Transverse colon (tissue), 4 donors: ENCODE results near the gene THSD4. TPM values are rescaled to one million over a fixed set of nuclear protein-coding genes. Genes with fewer than 3 reads are reported as not detected.

Source experiments
- DNase-seq: peaks from one replicate; pipeline ENCODE4 v3.0.0-alpha.2; 2019
- H3K27ac ChIP-seq, 4 donors: fragments of 200-600 bp; sonication (generic); 2 replicates each; pipeline ENCODE4 v1.5.1; 2016 to 2018; ENCODE audit warnings: inconsistent platforms in 4 of 4
- H3K27me3 ChIP-seq: fragments of 200-600 bp; sonication (generic); 2 replicates; pipeline ENCODE4 v1.5.1; 2017; ENCODE audit warnings: inconsistent platforms
- H3K36me3 ChIP-seq, 4 donors: fragments of 200-600 bp; sonication (generic); 2 replicates each; pipeline ENCODE4 v1.5.1; 2017 to 2019; ENCODE audit warnings: inconsistent platforms in 4 of 4
- H3K4me1 ChIP-seq, 4 donors: fragments of 200-600 bp; sonication (generic); 2 replicates each; pipeline ENCODE4 v1.5.1; 2017 to 2020; ENCODE audit warnings: inconsistent platforms in 4 of 4
- H3K4me3 ChIP-seq, 4 donors: fragments of 200-600 bp; sonication (generic); 1 replicate in 1 of 4; 2 replicates in 3 of 4; pipeline versions ENCODE4 v1.5.1 to v1.6.1; 2017 to 2019; ENCODE audit warnings: inconsistent platforms in 4 of 4
- H3K9me3 ChIP-seq, 2 donors: fragments of 200-600 bp; sonication (generic); 2 replicates each; pipeline ENCODE4 v1.5.1; 2017 to 2019; ENCODE audit warnings: inconsistent platforms in 2 of 2
- CTCF ChIP-seq, 5 experiments: fragments of 200-600 bp in 3 of 5; fragments of 450-650 bp in 2 of 5; sonication (generic) in 3 of 5; IDR thresholded peaks; 1 replicate in 2 of 5; 2 replicates in 3 of 5; pipeline ENCODE4 v1.5.1; 2016 to 2017; ENCODE audit warnings: antibody characterized with exemption in 5 of 5, inconsistent platforms in 3 of 5, mild to moderate bottlenecking in 2 of 5, moderate library complexity in 1 of 5
- EP300 ChIP-seq: sonication (generic); formaldehyde crosslinking; IDR thresholded peaks from one replicate; pipeline ENCODE4 v1.6.1; 2017; ENCODE audit warnings: antibody characterized with exemption, low read depth
- POLR2A ChIP-seq: fragments of 450-650 bp; IDR thresholded peaks from one replicate; pipeline ENCODE4 v1.6.1; 2016; ENCODE audit warnings: antibody characterized with exemption, mild to moderate bottlenecking, moderate library complexity
- POLR2AphosphoS5 ChIP-seq, 3 donors: sonication (generic); formaldehyde crosslinking; IDR thresholded peaks; one replicate each; pipeline ENCODE4 v1.6.1; 2016; ENCODE audit warnings: antibody characterized with exemption in 3 of 3
- WGBS, 2 donors: methylation state at CpG; one replicate each; pipeline ENCODE4 v1.1.5; 2018; ENCODE audit warnings: low coverage in 1 of 2; 5-methylcytosine and 5-hydroxymethylcytosine counted together
- in situ Hi-C, 4 donors: fragments of 200-750 bp; cut with MboI; loops; one replicate each; pipeline versions ENCODE4 v1.15.0 to v1.15.1; 2017; ENCODE audit warnings: low sequenced_read_pairs in 3 of 4, low pct_ligation_motif_present in 1 of 4, low pct_unique_long_range_greater_than_20kb in 1 of 4
- intact Hi-C: fragments of 100-400 bp; cut with DNase I; formaldehyde crosslinking; loops from one replicate; pipeline ENCODE4 v1.15.1; 2023; ENCODE audit warnings: low total_unique reads
- total RNA-seq, 4 donors: library from RNA; depleted of rRNA; stranded (reverse); fragments of >200 nt; gene quantifications; one replicate each; pipeline ENCODE4 v1.1.0, GENCODE V29; 2016

The THSD4 gene
- total RNA-seq, 4 donors from 2014 or later: 13.3 to 57.2 (median 47.4) TPM

- Histone ChIP-seq H3K4me1 (peaks cover 0 to 15% (median 0%) of the 10 kb centered on the region in 4 donors), H3K4me3 (no peak overlapping the region), H3K36me3 (no peaks in the 10 kb centered on the region), H3K27me3 (no peaks in the 10 kb centered on the region), H3K9me3 (no peaks in the 10 kb centered on the region), H3K27ac (no peak overlapping the region)
- in situ Hi-C loops: no loop called here
- intact Hi-C loops: no loop called here
- no peak for DNase-seq
- 56 to 77% methylated on average over 2 to 6 of the region's 6 CpGs for WGBS, 2 donors
- TF ChIP-seq EP300: no peak
- TF ChIP-seq CTCF (IDR thresholded peaks at IDR 0.05): no peak
- no peak for TF ChIP-seq POLR2A
- TF ChIP-seq POLR2AphosphoS5 (IDR thresholded peaks at IDR 0.05): no peak
Measured at GRCh38 chr15:71391421-71392088, 276.3 kb downstream of the THSD4 start.

- Histone ChIP-seq H3K9me3 (no peaks in the 10 kb centered on the region), H3K36me3 (no peaks in the 10 kb centered on the region), H3K4me1 (peaks cover 0 to 16% (median 0%) of the 10 kb centered on the region in 4 donors), H3K27ac (no peak overlapping the region), H3K27me3 (no peaks in the 10 kb centered on the region), H3K4me3 (no peak overlapping the region)
- 40 to 82% methylated on average over 1 to 11 of the region's 11 CpGs for WGBS, 2 donors
- no peak for DNase-seq
- in situ Hi-C loops (no loop called here), intact Hi-C loops (no loop called here)
- no peak for TF ChIP-seq POLR2A
- TF ChIP-seq CTCF (IDR thresholded peaks at IDR 0.05): no peak
- no peak for TF ChIP-seq EP300
- no peak for TF ChIP-seq POLR2AphosphoS5 (IDR thresholded peaks at IDR 0.05)
Measured at GRCh38 chr15:71392861-71393283, 277.6 kb downstream of the THSD4 start.

- WGBS, 2 donors: 86 to 88% methylated on average over 1 to 3 of the region's 3 CpGs
- Histone ChIP-seq H3K9me3 (no peaks in the 10 kb centered on the region), H3K27ac (no peak overlapping the region), H3K4me3 (no peak overlapping the region), H3K4me1 (peaks cover 0 to 16% (median 0%) of the 10 kb centered on the region in 4 donors), H3K36me3 (no peaks in the 10 kb centered on the region), H3K27me3 (no peaks in the 10 kb centered on the region)
- DNase-seq: no peak
- in situ Hi-C loops: no loop called here
- TF ChIP-seq POLR2AphosphoS5 (IDR thresholded peaks at IDR 0.05): no peak
- TF ChIP-seq POLR2A: no peak
- TF ChIP-seq CTCF (IDR thresholded peaks at IDR 0.05): no peak
- TF ChIP-seq EP300: no peak
- intact Hi-C loops: no loop called here
Measured at GRCh38 chr15:71393383-71393782, 278.1 kb downstream of the THSD4 start.

GRCh38 chr15:71396536-71397125, 281.4 kb downstream of the THSD4 start:
- WGBS, 2 donors: 67 to 74% methylated on average over 5 to 8 of the region's 8 CpGs

More at GRCh38 chr15:71396536-71397125, 281.4 kb downstream of the THSD4 start:
- H3K9me3 ChIP-seq: no peaks in the 10 kb centered on the region
- H3K36me3 ChIP-seq: no peaks in the 10 kb centered on the region
- in situ Hi-C loops: no loop called here
- DNase-seq: no peak
- no peak overlapping the region for H3K4me3 ChIP-seq
- H3K4me1 ChIP-seq: peaks cover 0 to 24% (median 2%) of the 10 kb centered on the region in 4 donors
- no peak overlapping the region for H3K27ac ChIP-seq
- H3K27me3 ChIP-seq: no peaks in the 10 kb centered on the region
- TF ChIP-seq EP300: no peak
- no peak for TF ChIP-seq CTCF (IDR thresholded peaks at IDR 0.05)
- no peak for TF ChIP-seq POLR2A
- TF ChIP-seq POLR2AphosphoS5 (IDR thresholded peaks at IDR 0.05): no peak
- intact Hi-C loops: no loop called here
